Measurements from ENCODE around the gene GTF2IRD1.
A peak's percentile ranks its signal among the peaks of the same experiment; 100 is the strongest.
"Not testable (repeated sequence)": the region's sequence is repeated elsewhere in the genome, so short reads cannot be mapped to it uniquely, and the experiment has no call there.

Gene GTF2IRD1

DNA sequence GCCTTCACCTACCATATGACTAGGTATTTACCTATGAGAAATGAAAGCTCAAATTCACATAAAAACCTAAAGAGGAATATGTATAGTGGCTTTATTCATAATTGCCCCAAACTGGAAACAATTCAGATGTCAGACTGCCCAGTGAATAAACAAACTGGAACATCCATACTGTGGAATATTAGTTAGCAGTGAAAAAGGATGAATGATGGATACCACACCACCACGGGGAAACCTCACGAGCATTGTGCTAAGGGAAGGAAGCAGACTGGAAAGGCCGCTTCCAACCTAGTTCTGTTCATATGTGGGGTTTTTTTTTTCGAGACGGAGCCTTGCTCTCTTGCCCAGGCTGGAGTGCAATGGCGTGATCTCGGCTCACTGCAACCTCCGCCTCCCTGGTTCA, 16.8 kb downstream of the GTF2IRD1 start:
- no peak for DNase-seq (ENCODE audit: low read depth)

GRCh38 chr7:74473116-74473515, 19.4 kb downstream of the GTF2IRD1 start:
- DNase-seq (ENCODE audit: low read depth) = no peak

- DNase-seq (ENCODE audit: low read depth) = no peak
Measured at GRCh38 chr7:74474271-74474865, 20.7 kb downstream of the GTF2IRD1 start.

DNA sequence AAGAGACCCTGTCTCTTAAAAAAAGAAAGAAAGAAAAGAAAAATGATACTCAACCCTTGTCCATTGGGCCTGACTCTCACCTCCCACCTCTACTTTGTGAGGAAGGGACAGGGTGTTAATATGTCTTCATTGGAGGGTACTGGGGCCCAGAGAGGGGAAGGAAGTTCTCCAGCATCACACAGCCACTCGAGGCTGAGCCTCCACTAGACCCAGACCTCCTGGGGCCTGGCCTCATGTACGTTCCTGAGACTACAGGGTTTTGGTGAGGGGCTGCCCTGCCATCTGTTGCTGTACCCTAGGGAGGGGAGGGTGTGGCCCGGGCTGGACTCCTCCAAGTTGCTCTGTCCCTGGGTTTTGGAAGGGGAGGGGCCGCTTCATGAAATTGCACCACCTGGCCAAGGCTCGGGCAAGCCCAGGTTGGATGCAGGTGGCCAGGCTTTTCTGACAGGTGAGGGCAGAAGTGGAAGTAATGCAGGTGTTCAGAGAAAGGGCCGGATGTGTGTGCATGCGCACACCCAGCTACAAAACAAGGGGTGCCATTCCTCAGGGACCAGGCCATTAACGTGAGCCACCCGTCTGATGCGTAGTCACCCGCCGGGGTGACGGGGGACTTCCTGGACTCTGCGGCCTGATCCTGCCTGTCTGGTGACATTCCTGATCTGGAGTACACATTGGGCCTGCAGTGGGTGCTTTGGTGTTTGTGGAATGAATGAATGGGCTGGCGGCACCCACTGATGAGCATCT, 21.7 kb downstream of the GTF2IRD1 start:
- DNase-seq (ENCODE audit: low read depth) = no peak

DNA sequence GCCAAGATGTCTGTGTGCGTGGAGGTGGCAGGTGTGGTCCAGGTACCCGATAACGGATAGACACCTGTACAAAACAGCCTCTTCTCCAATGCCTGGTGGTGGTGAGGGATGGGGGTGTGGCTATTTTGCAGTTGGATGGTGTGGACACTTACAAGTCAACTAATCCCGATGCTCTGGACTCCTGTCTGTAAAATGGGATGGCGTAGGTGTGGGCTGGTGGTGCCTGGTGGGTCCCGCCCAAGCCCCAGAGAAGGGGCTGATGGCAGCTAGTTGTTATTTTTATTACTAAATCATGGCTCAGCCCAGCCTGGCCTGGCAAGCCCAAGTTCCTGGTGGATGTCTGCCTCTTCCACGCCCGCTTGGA, 22.3 kb downstream of the GTF2IRD1 start:
- no peak for DNase-seq (ENCODE audit: low read depth)

DNA sequence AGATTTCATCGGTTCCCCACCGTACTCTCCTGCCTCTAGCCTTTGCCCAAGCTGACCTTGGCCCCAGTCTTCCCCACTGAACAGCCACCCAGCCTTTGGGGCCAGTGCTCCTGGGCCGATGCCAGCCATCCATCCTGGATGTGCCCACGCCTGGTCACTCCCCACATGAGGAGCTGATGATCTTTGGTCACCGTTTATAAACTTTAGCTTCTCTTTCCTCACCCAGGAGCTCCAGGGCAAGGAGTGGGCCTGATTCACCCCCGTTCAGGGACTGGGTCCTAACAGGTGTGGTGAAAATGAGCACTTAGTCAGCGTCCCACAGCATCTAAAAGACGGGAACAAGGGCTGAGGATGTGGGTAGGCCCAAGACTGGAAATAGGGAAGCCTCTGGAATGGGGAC, 22.9 kb downstream of the GTF2IRD1 start:
- no peak for DNase-seq (ENCODE audit: low read depth)

DNA sequence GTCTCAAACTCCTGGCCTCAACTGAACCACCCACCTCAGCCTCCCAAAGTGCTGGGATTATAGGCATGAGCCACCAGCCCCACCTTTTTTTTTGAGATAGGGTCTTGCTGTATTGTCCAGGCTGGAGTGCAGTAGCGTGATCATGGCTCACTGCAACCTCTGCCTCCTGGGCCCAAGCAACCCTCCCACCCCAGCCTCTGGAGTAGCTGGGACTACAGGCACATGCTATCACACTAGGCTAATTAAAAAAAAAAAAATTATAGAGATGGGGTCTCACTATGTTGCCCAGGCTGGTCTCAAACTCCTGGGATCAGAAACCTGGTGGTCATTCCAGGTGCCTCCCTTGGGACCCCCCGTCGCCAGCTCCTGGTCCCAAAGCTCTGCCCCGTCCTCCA, 25.0 kb downstream of the GTF2IRD1 start:
- no peak for DNase-seq (ENCODE audit: low read depth)

GRCh38 chr7:74479066-74479781, 25.5 kb downstream of the GTF2IRD1 start:
- DNase-seq (ENCODE audit: low read depth) = no peak

GRCh38 chr7:74479961-74480829, 26.5 kb downstream of the GTF2IRD1 start:
- no peak for DNase-seq (ENCODE audit: low read depth)

- no peak for DNase-seq (ENCODE audit: low read depth)
Measured at GRCh38 chr7:74480861-74481417, 27.2 kb downstream of the GTF2IRD1 start.

DNA sequence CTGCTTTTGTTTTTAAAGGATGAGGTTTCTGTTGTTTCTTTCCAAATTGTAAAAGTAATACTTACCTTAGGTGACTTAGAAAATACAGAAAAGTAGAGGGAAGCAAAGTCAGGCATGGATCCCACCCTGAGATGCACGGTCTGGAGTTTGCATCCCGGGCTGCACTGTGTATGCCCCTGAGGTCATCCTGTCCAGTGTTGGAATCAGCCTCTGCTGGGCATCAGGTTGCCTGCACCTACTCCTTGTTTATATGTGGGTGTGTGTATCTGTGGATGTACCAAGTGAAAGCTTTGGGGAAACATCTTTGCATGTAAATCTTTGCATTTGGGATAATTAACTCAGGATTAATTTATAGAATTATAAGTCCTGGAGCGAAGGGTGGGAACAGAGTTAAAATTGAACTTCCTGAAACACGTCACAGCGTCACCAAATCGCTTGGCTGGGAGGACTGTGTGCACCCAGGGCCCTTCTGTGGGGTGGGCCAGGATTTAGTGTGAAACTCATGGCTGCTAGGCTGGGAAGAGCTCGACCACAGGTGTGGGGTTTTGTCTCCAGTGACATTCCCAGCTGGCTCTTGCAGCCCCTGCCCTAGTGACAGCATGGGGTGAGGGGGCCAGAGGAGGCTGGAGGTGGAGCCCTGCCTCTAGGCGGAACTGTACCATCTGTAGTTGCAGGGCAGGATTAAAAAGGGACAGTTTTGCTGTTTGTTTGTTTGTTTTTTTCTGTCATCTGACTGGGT, 27.9 kb downstream of the GTF2IRD1 start:
- no peak for DNase-seq (ENCODE audit: low read depth)

DNA sequence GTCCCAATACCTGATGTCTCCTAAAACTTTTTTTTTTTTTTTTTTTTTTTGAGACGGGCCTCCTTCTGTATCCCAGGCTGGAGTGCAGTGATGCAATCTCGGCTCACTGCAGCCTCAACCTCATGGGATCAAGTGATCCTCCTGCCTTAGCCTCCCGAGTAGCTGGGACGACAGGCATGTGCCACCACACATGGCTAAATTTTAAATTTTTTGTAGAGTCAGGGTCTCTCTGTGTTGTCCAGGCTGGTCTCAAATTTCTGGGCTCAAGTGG, 28.4 kb downstream of the GTF2IRD1 start:
- DNase-seq (ENCODE audit: low read depth) = no peak

GRCh38 chr7:74482629-74483401, 29.1 kb downstream of the GTF2IRD1 start:
- DNase-seq (ENCODE audit: low read depth) = peak; percentile 97

- no peak for DNase-seq (ENCODE audit: low read depth)
Measured at GRCh38 chr7:74483402-74484336, 30.0 kb downstream of the GTF2IRD1 start.

DNA sequence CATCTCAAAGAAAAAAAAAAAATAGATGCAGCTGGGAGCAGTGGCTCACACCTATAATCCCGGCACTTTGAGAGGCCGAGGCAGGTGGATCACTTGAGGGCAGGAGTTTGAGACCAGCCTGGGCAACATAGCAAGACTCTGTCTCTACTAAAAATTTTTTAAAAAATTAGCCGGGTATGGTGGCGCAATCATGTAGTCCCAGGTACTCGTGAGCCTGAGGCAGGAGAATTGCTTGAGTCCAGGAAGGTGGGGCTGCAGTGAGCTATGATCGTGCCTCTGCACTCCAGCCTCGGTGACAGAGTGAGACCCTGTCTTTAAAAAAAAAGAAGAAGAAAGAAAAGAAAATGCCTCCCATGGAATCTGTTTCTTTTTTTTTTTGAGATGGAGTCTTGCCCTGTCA, 31.9 kb downstream of the GTF2IRD1 start:
- DNase-seq (ENCODE audit: low read depth) = no peak

- not testable (repeated sequence) for DNase-seq (ENCODE audit: low read depth)
Measured at GRCh38 chr7:74488518-74489030, 34.9 kb downstream of the GTF2IRD1 start.

GRCh38 chr7:74489997-74490945, 36.6 kb downstream of the GTF2IRD1 start:
- DNase-seq (ENCODE audit: low read depth) = no peak

DNA sequence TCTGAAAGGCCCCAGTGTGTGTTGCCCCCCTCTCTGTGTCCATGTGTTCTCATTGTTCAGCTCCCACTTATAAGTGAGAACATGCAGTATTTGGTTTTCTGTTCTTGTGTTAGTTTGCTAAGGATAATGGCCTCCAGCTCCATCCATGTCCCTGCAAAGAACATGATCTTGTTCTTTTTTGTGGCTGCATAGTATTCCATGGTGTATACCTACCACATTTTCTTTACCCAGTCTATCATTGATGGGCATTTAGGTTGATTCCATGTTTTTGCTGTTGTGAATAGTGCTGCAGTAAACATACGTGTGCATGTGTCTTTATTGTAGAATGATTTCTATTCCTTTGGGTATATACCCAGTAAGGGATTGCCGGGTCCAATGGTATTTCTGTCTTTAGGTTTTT, 37.8 kb downstream of the GTF2IRD1 start:
- not testable (repeated sequence) for DNase-seq (ENCODE audit: low read depth)

All from non-pigmented ciliary epithelial cell (primary cell).